ENCODE data around the gene ALB.
"Not testable (repeated sequence)": the region's sequence is repeated elsewhere in the genome, so short reads cannot be mapped to it uniquely, and the experiment has no call there.

Gene ALB

GRCh38 chr4:73404042-73404441 is at the start of gene ALB:
TSS of gene ALB (plus strand) at chr4:73404287. CDS start at chr4:73404328, 41 bp downstream.
- DNase-seq (ENCODE audit: low spot score), result no peak

GRCh38 chr4:73357174-73357573 is 46.9 kb upstream of the ALB start:
- not testable (repeated sequence) for DNase-seq (ENCODE audit: low spot score)

GRCh38 chr4:73369506-73370199 is 34.4 kb upstream of the ALB start:
- DNase-seq (ENCODE audit: low spot score), result not testable (repeated sequence)

GRCh38 chr4:73375328-73375741 is 28.8 kb upstream of the ALB start:
- no peak for DNase-seq (ENCODE audit: low spot score)

GRCh38 chr4:73376251-73376650 is 27.8 kb upstream of the ALB start:
- DNase-seq (ENCODE audit: low spot score), result no peak

- no peak for DNase-seq (ENCODE audit: low spot score)
Observed at GRCh38 chr4:73376976-73377375, 27.1 kb upstream of the ALB start.

- no peak for DNase-seq (ENCODE audit: low spot score)
Observed at GRCh38 chr4:73378887-73379286, 25.2 kb upstream of the ALB start.

- DNase-seq (ENCODE audit: low spot score), result no peak
Observed at GRCh38 chr4:73379946-73380345, 24.1 kb upstream of the ALB start.

- DNase-seq (ENCODE audit: low spot score), result no peak
Observed at GRCh38 chr4:73381214-73381613, 22.9 kb upstream of the ALB start.

GRCh38 chr4:73383452-73383851 is 20.6 kb upstream of the ALB start:
- no peak for DNase-seq (ENCODE audit: low spot score)

GRCh38 chr4:73387552-73387951 is 16.5 kb upstream of the ALB start:
- no peak for DNase-seq (ENCODE audit: low spot score)

- DNase-seq (ENCODE audit: low spot score), result no peak
Observed at GRCh38 chr4:73388887-73389286, 15.2 kb upstream of the ALB start.

- DNase-seq (ENCODE audit: low spot score), result not testable (repeated sequence)
Observed at GRCh38 chr4:73389663-73390062, 14.4 kb upstream of the ALB start.

- DNase-seq (ENCODE audit: low spot score), result no peak
Observed at GRCh38 chr4:73391774-73392173, 12.3 kb upstream of the ALB start.

- no peak for DNase-seq (ENCODE audit: low spot score)
Observed at GRCh38 chr4:73392936-73393335, 11.2 kb upstream of the ALB start.

GRCh38 chr4:73396304-73396703 is 7.8 kb upstream of the ALB start:
- no peak for DNase-seq (ENCODE audit: low spot score)

GRCh38 chr4:73396993-73397972 is 6.8 kb upstream of the ALB start:
- DNase-seq (ENCODE audit: low spot score), result no peak

GRCh38 chr4:73401412-73401811 is 2.7 kb upstream of the ALB start:
- DNase-seq (ENCODE audit: low spot score), result no peak

GRCh38 chr4:73404457-73404856 is 370 bp downstream of the ALB start:
- DNase-seq (ENCODE audit: low spot score), result no peak

GRCh38 chr4:73405138-73405537 is 1.1 kb downstream of the ALB start:
- no peak for DNase-seq (ENCODE audit: low spot score)

- no peak for DNase-seq (ENCODE audit: low spot score)
Observed at GRCh38 chr4:73406548-73406875, 2.4 kb downstream of the ALB start.

GRCh38 chr4:73407227-73407673 is 3.2 kb downstream of the ALB start:
- no peak for DNase-seq (ENCODE audit: low spot score)

GRCh38 chr4:73408181-73408867 is 4.2 kb downstream of the ALB start:
- DNase-seq (ENCODE audit: low spot score), result no peak
